GM15510 (cell line): ENCODE measurements around the gene TMEM205.
A peak's percentile ranks its signal among the peaks of the same experiment; 100 is the strongest.

ENCODE experiments used
- POLR2A ChIP-seq: IDR thresholded peaks from 3 replicates; pipeline ENCODE4 v1.6.1; 2011; ENCODE audit warnings: borderline replicate concordance; ENCODE audit not compliant: insufficient read length; ENCODE audit errors: extremely low read depth

The TMEM205 gene

GRCh38 chr19:11332822-11333221, 13.2 kb downstream of the TMEM205 start:
- no peak for TF ChIP-seq POLR2A

- TF ChIP-seq POLR2A: no peak
These were observed 14.6 kb downstream of the TMEM205 start for GRCh38 chr19:11331502-11331901.

GRCh38 chr19:11330127-11330526, 15.9 kb downstream of the TMEM205 start:
- no peak for TF ChIP-seq POLR2A

GRCh38 chr19:11325544-11325943, 20.5 kb downstream of the TMEM205 start:
- no peak for TF ChIP-seq POLR2A

GRCh38 chr19:11324748-11325389, 21.2 kb downstream of the TMEM205 start:
- no peak for TF ChIP-seq POLR2A

- TF ChIP-seq POLR2A: peak; percentile 33
These were observed 21.9 kb downstream of the TMEM205 start for GRCh38 chr19:11324079-11324661.

- TF ChIP-seq POLR2A: no peak
These were observed 22.4 kb downstream of the TMEM205 start for GRCh38 chr19:11323601-11324078.

- no peak for TF ChIP-seq POLR2A
These were observed 23.6 kb downstream of the TMEM205 start for GRCh38 chr19:11322269-11323024.

GRCh38 chr19:11321191-11322126, 24.6 kb downstream of the TMEM205 start:
- TF ChIP-seq POLR2A: no peak

GRCh38 chr19:11306337-11306736, 39.7 kb downstream of the TMEM205 start:
- no peak for TF ChIP-seq POLR2A

- no peak for TF ChIP-seq POLR2A
These were observed 41.1 kb downstream of the TMEM205 start for GRCh38 chr19:11304936-11305335.

- TF ChIP-seq POLR2A: no peak
These were observed 45.3 kb downstream of the TMEM205 start for GRCh38 chr19:11300811-11301120.

GRCh38 chr19:11299946-11300810, 45.9 kb downstream of the TMEM205 start:
- no peak for TF ChIP-seq POLR2A

- TF ChIP-seq POLR2A: no peak
These were observed 49.8 kb downstream of the TMEM205 start for GRCh38 chr19:11296264-11296663.
